ENCODE results near the gene MATK. TPM values are rescaled to one million over a fixed set of nuclear protein-coding genes. Genes with fewer than 3 reads are reported as not detected.

MATK gene
- total and polyA plus RNA-seq, 2 donors from 2014 or later: 2.7 to 4.2 TPM

- Histone ChIP-seq H3K27ac (ENCODE audit: low read depth in 2 of 2, low read length in 2 of 2) (no peak overlapping the region), H3K27me3 (ENCODE audit: control insufficient read depth, insufficient read depth, low read length) (peaks cover 4% of the 10 kb centered on the region), H3K4me3 (ENCODE audit: low read length in 3 of 3) (no peak overlapping the region), H3K9ac (ENCODE audit: low read length in 3 of 3) (no peak overlapping the region), H3K9me3 (ENCODE audit: control insufficient read depth in 2 of 3, insufficient read depth in 1 of 3, low read length in 3 of 3) (no peaks in the 10 kb centered on the region), H3K36me3 (ENCODE audit: control insufficient read depth in 2 of 3, insufficient read depth in 3 of 3, low read length in 3 of 3) (no peaks in the 10 kb centered on the region), H3K4me1 (ENCODE audit: control insufficient read depth in 2 of 3, insufficient read depth in 2 of 3, low read depth in 1 of 3, low read length in 3 of 3) (peaks cover 0 to 11% (median 0%) of the 10 kb centered on the region in 3 donors)
- FAIRE-seq: no peak
- TF ChIP-seq CTCF (IDR thresholded peaks at IDR 0.05; ENCODE audit: borderline replicate concordance, extremely low read depth, insufficient read depth): no peak
- DNase-seq: no peak
- intact Hi-C loops (cut with DNase I): no loop called here
Measured at GRCh38 chr19:3803114-3803888, 17.1 kb upstream of the MATK start.

GRCh38 chr19:3801412-3802096 lies 15.4 kb upstream of the MATK start:
- H3K9ac ChIP-seq (ENCODE audit: low read length in 3 of 3): no peak overlapping the region
- peaks cover 0 to 3% (median 0%) of the 10 kb centered on the region in 3 donors for H3K9me3 ChIP-seq (ENCODE audit: control insufficient read depth in 2 of 3, insufficient read depth in 1 of 3, low read length in 3 of 3)
- H3K36me3 ChIP-seq (ENCODE audit: control insufficient read depth in 2 of 3, insufficient read depth in 3 of 3, low read length in 3 of 3): no peaks in the 10 kb centered on the region
- H3K4me3 ChIP-seq (ENCODE audit: low read length in 3 of 3): no peak overlapping the region
- no peak for FAIRE-seq
- no peak for TF ChIP-seq CTCF (IDR thresholded peaks at IDR 0.05; ENCODE audit: borderline replicate concordance, extremely low read depth, insufficient read depth)
- intact Hi-C loops (cut with DNase I): no loop called here
- peaks cover 0 to 2% (median 0%) of the 10 kb centered on the region in 3 donors for H3K4me1 ChIP-seq (ENCODE audit: control insufficient read depth in 2 of 3, insufficient read depth in 2 of 3, low read depth in 1 of 3, low read length in 3 of 3)
- peaks cover 4% of the 10 kb centered on the region for H3K27me3 ChIP-seq (ENCODE audit: control insufficient read depth, insufficient read depth, low read length)
- DNase-seq: peak; percentile 67 to 76 (median 69)
- no peak overlapping the region for H3K27ac ChIP-seq (ENCODE audit: low read depth in 2 of 2, low read length in 2 of 2)

GRCh38 chr19:3800996-3801395 lies 14.8 kb upstream of the MATK start:
- intact Hi-C loops (cut with DNase I): no loop called here
- no peak for DNase-seq

More at GRCh38 chr19:3800996-3801395, 14.8 kb upstream of the MATK start:
- H3K9me3 ChIP-seq (ENCODE audit: control insufficient read depth in 2 of 3, insufficient read depth in 1 of 3, low read length in 3 of 3): peaks cover 0 to 4% (median 0%) of the 10 kb centered on the region in 3 donors
- no peak overlapping the region for H3K9ac ChIP-seq (ENCODE audit: low read length in 3 of 3)
- H3K27ac ChIP-seq (ENCODE audit: low read depth in 2 of 2, low read length in 2 of 2): no peak overlapping the region
- FAIRE-seq: no peak
- H3K4me1 ChIP-seq (ENCODE audit: control insufficient read depth in 2 of 3, insufficient read depth in 2 of 3, low read depth in 1 of 3, low read length in 3 of 3): peaks cover 0 to 2% (median 0%) of the 10 kb centered on the region in 3 donors
- H3K36me3 ChIP-seq (ENCODE audit: control insufficient read depth in 2 of 3, insufficient read depth in 3 of 3, low read length in 3 of 3): no peaks in the 10 kb centered on the region
- no peak overlapping the region for H3K4me3 ChIP-seq (ENCODE audit: low read length in 3 of 3)
- no peak for TF ChIP-seq CTCF (IDR thresholded peaks at IDR 0.05; ENCODE audit: borderline replicate concordance, extremely low read depth, insufficient read depth)
- peaks cover 4% of the 10 kb centered on the region for H3K27me3 ChIP-seq (ENCODE audit: control insufficient read depth, insufficient read depth, low read length)
